Stimulated activated CD4-positive, alpha-beta T cell treated with anti-CD3 and anti-CD28 coated beads, Interleukin-2, amount 100 ng/mL, for 24 hours (primary cell): ENCODE data around the gene FAM111B.
A peak's percentile ranks its signal among the peaks of the same experiment; 100 is the strongest.
"Not testable (repeated sequence)": the region's sequence is repeated elsewhere in the genome, so short reads cannot be mapped to it uniquely, and the experiment has no call there.

Source experiments
- DNase-seq, 2 donors: peaks; one replicate each; pipeline ENCODE4 v3.0.0-alpha.2; 2020

Gene FAM111B

GRCh38 chr11:59106363-59107336 is at the start of gene FAM111B:
Gene FAM111B, plus strand, starts transcription at chr11:59107237. Its CDS starts 2,389 bp downstream, at chr11:59109626.
- peak; percentile 65 to 77 for DNase-seq

GRCh38 chr11:59058120-59059033 is 48.7 kb upstream of the FAM111B start:
- peak; percentile 87 to 91 for DNase-seq

- not testable (repeated sequence) for DNase-seq
These were observed 46.9 kb upstream of the FAM111B start for GRCh38 chr11:59060096-59060495.

- no peak for DNase-seq
These were observed 44.2 kb upstream of the FAM111B start for GRCh38 chr11:59062602-59063529.

GRCh38 chr11:59063996-59064727 is 42.9 kb upstream of the FAM111B start:
- not testable (repeated sequence) for DNase-seq

- no peak for DNase-seq
These were observed 38.0 kb upstream of the FAM111B start for GRCh38 chr11:59069087-59069486.

GRCh38 chr11:59076876-59077571 is 30.0 kb upstream of the FAM111B start:
- no peak for DNase-seq

GRCh38 chr11:59078435-59078834 is 28.6 kb upstream of the FAM111B start:
- DNase-seq: no peak

GRCh38 chr11:59079086-59079485 is 28.0 kb upstream of the FAM111B start:
- DNase-seq: no peak

GRCh38 chr11:59080421-59080820 is 26.6 kb upstream of the FAM111B start:
- not testable (repeated sequence) for DNase-seq

- not testable (repeated sequence) for DNase-seq
These were observed 25.5 kb upstream of the FAM111B start for GRCh38 chr11:59081430-59082020.

- not testable (repeated sequence) for DNase-seq
These were observed 21.0 kb upstream of the FAM111B start, which contains the start of gene GLYATL1B for GRCh38 chr11:59086007-59086406. Gene GLYATL1B, plus strand, starts transcription at chr11:59086307. Its CDS starts 0 bp downstream, at chr11:59086307.

GRCh38 chr11:59088162-59088561 is 18.9 kb upstream of the FAM111B start:
- DNase-seq: no peak

GRCh38 chr11:59093576-59093975 is 13.5 kb upstream of the FAM111B start:
- DNase-seq: not testable (repeated sequence)

GRCh38 chr11:59095225-59095624 is 11.8 kb upstream of the FAM111B start:
- DNase-seq: not testable (repeated sequence)

- not testable (repeated sequence) for DNase-seq
These were observed 11.0 kb upstream of the FAM111B start for GRCh38 chr11:59095972-59096575.

GRCh38 chr11:59097113-59097708 is 9.8 kb upstream of the FAM111B start:
- peak; percentile 73 to 75 for DNase-seq

GRCh38 chr11:59097938-59098337 is 9.1 kb upstream of the FAM111B start:
- DNase-seq: not testable (repeated sequence)

- peak; percentile 69 to 74 for DNase-seq
These were observed 4.7 kb upstream of the FAM111B start for GRCh38 chr11:59102259-59102765.
